ENCODE data around the gene USP24. TPM values are rescaled to one million over a fixed set of nuclear protein-coding genes. Genes with fewer than 3 reads are reported as not detected.
A peak's percentile ranks its signal among the peaks of the same experiment; 100 is the strongest.

The USP24 gene
- total and polyA plus RNA-seq, 7 experiments from 2014 or later, result 4.7 to 91.4 (median 71.7) TPM

DNA sequence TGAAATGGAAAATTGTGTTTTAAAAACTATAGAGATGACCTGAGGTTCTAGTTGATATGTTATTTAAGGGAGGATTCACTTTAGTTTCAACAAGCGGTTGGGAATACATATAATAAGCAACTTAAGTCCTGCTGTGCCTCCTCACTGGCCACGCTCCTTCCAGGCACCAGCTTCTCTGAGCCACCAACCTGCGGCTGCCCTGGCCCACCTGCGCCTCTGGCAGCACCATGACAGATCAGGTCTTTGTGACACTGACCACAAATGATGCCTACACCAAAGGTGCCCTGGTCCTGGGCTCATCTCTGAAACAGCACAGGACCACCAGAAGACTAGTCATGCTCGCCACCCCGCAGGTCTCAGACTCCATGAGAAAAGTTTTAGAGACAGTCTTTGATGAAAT is 7.0 kb upstream of the USP24 start:
- Histone ChIP-seq H3K4me3 (ENCODE audit: low read length) (no peak overlapping the region), H3K9me3 (ENCODE audit: control insufficient read depth in 2 of 3, low read length in 3 of 3) (no peaks in the 10 kb centered on the region), H3K36me3 (ENCODE audit: control insufficient read depth in 2 of 3, insufficient read depth in 3 of 3, low read length in 3 of 3) (no peaks in the 10 kb centered on the region), H3K4me1 (ENCODE audit: control insufficient read depth in 2 of 2, insufficient read depth in 2 of 2, low read length in 2 of 2) (peaks cover 11% of the 10 kb centered on the region in 2 donors), H3K27ac (ENCODE audit: low read depth, low read length) (no peak overlapping the region), H3K27me3 (ENCODE audit: control insufficient read depth in 2 of 2, insufficient read depth in 2 of 2, low read length in 2 of 2) (no peaks in the 10 kb centered on the region)
- peaks cover 0 to under 1% (median 0%) of the 10 kb centered on the region in 11 donors for H3K9me3 Mint-ChIP-seq
- ChIA-PET POLR2A (no interaction called here), CTCF (interaction anchor here (0.8 kb wide), 1 partner anchor 81 kb away, joined by 3 read pairs; no protein-coding TSS in a partner anchor)
- no peak for ATAC-seq
- intact Hi-C loops (cut with micrococcal nuclease), result no loop called here
- peaks cover 0 to 3% (median 0%) of the 10 kb centered on the region in 5 donors for H3K27me3 Mint-ChIP-seq
- H3K36me3 Mint-ChIP-seq, result no peaks in the 10 kb centered on the region
- H3K4me3 Mint-ChIP-seq, result no peak overlapping the region
- DNase-seq, result no peak
- H3K27ac Mint-ChIP-seq, result peak overlapping the region in 2 of 9 donors; percentile 3 to 55
- peaks cover 7 to 26% (median 22%) of the 10 kb centered on the region in 7 donors for H3K4me1 Mint-ChIP-seq

DNA sequence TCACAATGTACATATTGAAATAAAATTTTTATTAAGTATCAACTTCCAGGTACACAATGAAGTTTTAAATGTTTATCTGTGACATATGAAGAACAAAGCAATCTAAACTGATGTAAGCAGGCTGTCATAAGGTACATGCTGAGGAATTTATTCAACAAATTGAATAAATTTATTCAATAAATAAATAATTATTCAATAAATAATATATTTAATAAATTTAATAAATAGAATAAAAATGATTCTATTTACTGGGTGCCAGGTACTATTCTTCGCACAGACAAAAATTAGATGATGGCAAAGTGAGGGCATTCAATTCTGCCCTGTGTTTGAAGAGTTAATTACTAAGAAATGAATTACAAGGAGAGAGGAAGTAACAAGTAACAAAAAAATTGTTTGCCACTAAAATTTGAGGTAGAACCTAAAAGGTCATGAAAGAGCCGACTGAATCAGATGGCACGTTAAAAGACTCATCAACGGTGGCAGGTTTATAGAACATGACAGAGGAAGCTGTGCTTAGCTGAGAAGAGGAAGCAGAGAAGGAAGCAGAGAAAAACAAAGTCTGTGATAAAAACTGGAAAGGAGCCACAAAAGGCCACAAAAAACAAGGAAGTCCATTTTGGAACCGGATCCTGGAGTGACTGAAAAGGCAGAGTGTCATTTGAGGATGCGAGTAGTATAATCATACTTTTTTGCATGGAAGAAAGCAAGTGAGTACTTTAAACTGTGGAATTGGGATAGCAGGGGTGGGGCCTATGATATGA is 2.2 kb upstream of the USP24 start:
- peaks cover 23 to 29% of the 10 kb centered on the region in 2 donors for H3K4me1 ChIP-seq (ENCODE audit: control insufficient read depth in 2 of 2, insufficient read depth in 2 of 2, low read length in 2 of 2)
- Mint-ChIP-seq H3K4me3 (peak overlapping the region; percentile 10 to 93 (median 74)), H3K36me3 (peaks cover 0 to 2% (median 0%) of the 10 kb centered on the region in 5 donors), H3K27ac (peak overlapping the region; percentile 19 to 99 (median 93)), H3K4me1 (peaks cover 36 to 61% (median 48%) of the 10 kb centered on the region in 7 donors), H3K27me3 (no peaks in the 10 kb centered on the region), H3K9me3 (peaks cover 0 to 2% (median 0%) of the 10 kb centered on the region in 11 donors)
- ATAC-seq, result peak; percentile 58
- H3K27me3 ChIP-seq (ENCODE audit: control insufficient read depth in 2 of 2, insufficient read depth in 2 of 2, low read length in 2 of 2), result no peaks in the 10 kb centered on the region
- peaks cover 0 to 5% (median 0%) of the 10 kb centered on the region in 3 experiments for H3K36me3 ChIP-seq (ENCODE audit: control insufficient read depth in 2 of 3, insufficient read depth in 3 of 3, low read length in 3 of 3)
- intact Hi-C loops (cut with micrococcal nuclease), result loop anchor here in 1 of 2 donors (1.0 to 5.0 kb wide), 5 partner anchors 40 to 1995 kb away; partner anchors contain the start of genes CZIB, SSBP3 and TTC4
- ChIA-PET CTCF (interaction anchor here (0.5 kb wide), 1 partner anchor 63 kb away, joined by 3 read pairs; no protein-coding TSS in a partner anchor), POLR2A (interaction anchor here (0.6 to 1.8 kb wide), 8 partner anchors 8 to 68 kb away, joined by 3 to 5 read pairs (median 4); no protein-coding TSS in a partner anchor)
- peak in 7 of 9 donors; percentile 63 to 85 (median 78) for DNase-seq
- no peaks in the 10 kb centered on the region for H3K9me3 ChIP-seq (ENCODE audit: control insufficient read depth in 2 of 3, low read length in 3 of 3)
- no peak overlapping the region for H3K4me3 ChIP-seq (ENCODE audit: low read length)
- H3K27ac ChIP-seq (ENCODE audit: low read depth, low read length), result peak overlapping the region; percentile 93

DNA sequence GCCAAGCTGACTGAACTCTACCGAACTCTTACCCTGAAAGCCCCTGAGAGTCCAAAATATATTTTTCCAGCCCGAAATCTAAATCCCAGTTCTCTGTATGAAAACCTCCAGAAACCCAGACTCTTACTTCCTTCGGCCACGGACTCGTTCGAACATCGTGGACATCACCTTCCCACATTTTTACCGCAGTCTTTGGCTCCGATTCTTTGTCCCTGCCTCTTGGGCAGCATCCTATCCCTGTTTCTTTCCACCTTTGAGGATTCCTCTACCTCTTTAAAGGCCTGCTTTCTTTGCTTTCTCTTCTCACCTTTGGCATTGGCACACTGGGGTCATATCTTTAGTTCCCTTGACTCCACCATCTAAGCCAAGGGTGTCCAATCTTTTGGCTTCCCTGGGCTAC is 932 bp upstream of the USP24 start:
- DNase-seq, result peak in 1 of 9 donors; percentile 21
- CTCF ChIA-PET, result no interaction called here

DNA sequence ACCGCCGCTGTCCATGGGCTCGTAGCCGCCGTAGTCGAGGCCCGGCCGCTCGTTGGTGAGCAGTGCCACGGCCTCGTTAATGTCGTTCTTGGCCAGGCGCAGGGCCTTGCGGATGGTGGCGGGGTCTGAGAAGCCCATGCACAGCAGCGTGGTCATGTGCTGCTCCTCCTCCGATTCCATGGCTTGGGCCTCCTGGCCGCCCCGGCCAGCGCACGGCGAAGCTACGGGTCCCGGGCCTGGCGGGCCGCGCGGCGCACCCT is 300 bp downstream of the USP24 start:
- DNase-seq, result no peak
- peaks cover 44 to 50% of the 10 kb centered on the region in 2 donors for H3K4me1 ChIP-seq (ENCODE audit: control insufficient read depth in 2 of 2, insufficient read depth in 2 of 2, low read length in 2 of 2)
- no peaks in the 10 kb centered on the region for H3K27me3 ChIP-seq (ENCODE audit: control insufficient read depth in 2 of 2, insufficient read depth in 2 of 2, low read length in 2 of 2)
- no peaks in the 10 kb centered on the region for H3K27me3 Mint-ChIP-seq
- peak; percentile 30 for ATAC-seq
- peaks cover 60 to 80% (median 69%) of the 10 kb centered on the region in 7 donors for H3K4me1 Mint-ChIP-seq
- H3K4me3 ChIP-seq (ENCODE audit: low read length), result peak overlapping the region; percentile 66
- intact Hi-C loops (cut with micrococcal nuclease), result loop anchor here (1.0 to 5.0 kb wide), 10 partner anchors 16 to 1993 kb away; partner anchors contain the start of genes CZIB (in 1 of the 2), SSBP3 (in 1 of the 2), TCEANC2 (in 1 of the 2) and TMEM59 (in 1 of the 2)
- peak overlapping the region in 7 of 10 donors; percentile 39 to 96 (median 75) for H3K4me3 Mint-ChIP-seq
- peak overlapping the region; percentile 93 for H3K27ac ChIP-seq (ENCODE audit: low read depth, low read length)
- CTCF ChIA-PET, result interaction anchor here (0.6 kb wide), 1 partner anchor 73 kb away, joined by 3 read pairs; no protein-coding TSS in a partner anchor
- peak overlapping the region in 2 of 9 donors; percentile 93 to 98 for H3K27ac Mint-ChIP-seq
- H3K9me3 Mint-ChIP-seq, result peaks cover 0 to 2% (median 0%) of the 10 kb centered on the region in 11 donors
- no peaks in the 10 kb centered on the region for H3K9me3 ChIP-seq (ENCODE audit: control insufficient read depth in 2 of 3, low read length in 3 of 3)
- POLR2A ChIA-PET, result interaction anchor here (0.8 to 4.4 kb wide), 5 partner anchors 11 to 48 kb away, joined by 3 to 23 read pairs (median 4); no protein-coding TSS in a partner anchor
- H3K36me3 ChIP-seq (ENCODE audit: control insufficient read depth in 2 of 3, insufficient read depth in 3 of 3, low read length in 3 of 3), result peaks cover 0 to 5% (median 0%) of the 10 kb centered on the region in 3 experiments
- H3K36me3 Mint-ChIP-seq, result peaks cover 0 to 4% (median 0%) of the 10 kb centered on the region in 5 donors

More for the DNA sequence above, 932 bp upstream of the USP24 start:
- Histone ChIP-seq H3K27ac (ENCODE audit: low read depth, low read length) (peak overlapping the region; percentile 93), H3K27me3 (ENCODE audit: control insufficient read depth in 2 of 2, insufficient read depth in 2 of 2, low read length in 2 of 2) (no peaks in the 10 kb centered on the region), H3K4me1 (ENCODE audit: control insufficient read depth in 2 of 2, insufficient read depth in 2 of 2, low read length in 2 of 2) (peaks cover 36 to 41% of the 10 kb centered on the region in 2 donors), H3K9me3 (ENCODE audit: control insufficient read depth in 2 of 3, low read length in 3 of 3) (no peaks in the 10 kb centered on the region), H3K36me3 (ENCODE audit: control insufficient read depth in 2 of 3, insufficient read depth in 3 of 3, low read length in 3 of 3) (peaks cover 0 to 5% (median 0%) of the 10 kb centered on the region in 3 experiments), H3K4me3 (ENCODE audit: low read length) (peak overlapping the region; percentile 66)
- peak overlapping the region; percentile 75 to 97 (median 93) for H3K4me3 Mint-ChIP-seq
- no peak for ATAC-seq
- peaks cover 0 to 2% (median 0%) of the 10 kb centered on the region in 5 donors for H3K36me3 Mint-ChIP-seq
- intact Hi-C loops (cut with micrococcal nuclease), result loop anchor here in 1 of 2 donors (5.0 kb wide), 4 partner anchors 41 to 1994 kb away; partner anchors contain the start of genes CZIB, SSBP3 and TTC4
- H3K9me3 Mint-ChIP-seq, result peaks cover 0 to 2% (median 0%) of the 10 kb centered on the region in 11 donors
- no peaks in the 10 kb centered on the region for H3K27me3 Mint-ChIP-seq
- peaks cover 50 to 74% (median 62%) of the 10 kb centered on the region in 7 donors for H3K4me1 Mint-ChIP-seq
- H3K27ac Mint-ChIP-seq, result peak overlapping the region; percentile 93 to 99 (median 98)
- POLR2A ChIA-PET, result interaction anchor here (1.1 to 4.4 kb wide), 5 partner anchors 12 to 64 kb away, joined by 3 to 23 read pairs (median 4); no protein-coding TSS in a partner anchor

DNA sequence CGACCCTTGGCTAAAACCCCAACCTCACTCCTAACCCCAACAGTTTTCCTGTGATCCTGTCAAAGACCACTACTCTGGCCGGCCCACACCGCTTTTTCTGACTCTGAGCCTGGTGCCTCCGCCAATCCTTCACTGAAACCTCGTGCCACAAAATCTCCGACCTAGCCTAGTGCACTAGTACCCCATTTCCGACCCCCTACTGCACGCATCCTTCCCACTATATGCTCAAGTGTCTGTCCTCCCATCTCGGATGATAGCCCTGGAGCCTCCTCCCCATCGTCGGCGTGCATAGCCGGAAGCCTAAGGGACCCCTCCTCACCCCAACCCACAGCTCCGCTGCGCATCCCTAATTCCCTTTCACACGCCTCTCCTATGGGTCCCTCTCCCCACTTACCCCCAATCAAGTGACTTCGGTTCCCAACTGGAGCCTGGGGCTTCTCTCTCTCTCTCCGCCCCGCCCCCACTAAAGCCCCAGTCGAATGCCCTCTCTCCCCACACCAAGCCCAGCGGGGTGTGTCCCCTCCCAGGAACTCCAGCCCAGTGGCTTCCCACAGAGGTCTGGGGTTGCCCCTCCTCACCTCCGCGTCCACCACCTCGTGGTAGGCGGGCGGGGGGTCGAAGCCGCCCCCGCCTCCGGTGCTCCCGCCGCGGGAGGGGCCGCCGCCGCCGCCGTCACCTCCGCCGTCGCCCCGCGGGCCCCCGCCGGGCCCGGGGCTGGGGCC is 791 bp downstream of the USP24 start:
- Histone ChIP-seq H3K36me3 (ENCODE audit: control insufficient read depth in 2 of 3, insufficient read depth in 3 of 3, low read length in 3 of 3) (peaks cover 0 to 5% (median 0%) of the 10 kb centered on the region in 3 experiments), H3K27ac (ENCODE audit: low read depth, low read length) (peak overlapping the region; percentile 93), H3K4me1 (ENCODE audit: control insufficient read depth in 2 of 2, insufficient read depth in 2 of 2, low read length in 2 of 2) (peaks cover 48 to 50% of the 10 kb centered on the region in 2 donors), H3K27me3 (ENCODE audit: control insufficient read depth in 2 of 2, insufficient read depth in 2 of 2, low read length in 2 of 2) (no peaks in the 10 kb centered on the region), H3K9me3 (ENCODE audit: control insufficient read depth in 2 of 3, low read length in 3 of 3) (no peaks in the 10 kb centered on the region), H3K4me3 (ENCODE audit: low read length) (peak overlapping the region; percentile 66)
- peaks cover 0 to 4% (median 0%) of the 10 kb centered on the region in 5 donors for H3K36me3 Mint-ChIP-seq
- POLR2A ChIA-PET, result interaction anchor here (0.8 to 4.4 kb wide), 5 partner anchors 10 to 48 kb away, joined by 3 to 23 read pairs (median 4); no protein-coding TSS in a partner anchor
- no peaks in the 10 kb centered on the region for H3K27me3 Mint-ChIP-seq
- H3K4me1 Mint-ChIP-seq, result peaks cover 64 to 84% (median 74%) of the 10 kb centered on the region in 7 donors
- DNase-seq (peak in 6 of 9 donors; percentile 9 to 62 (median 26)), ATAC-seq (no peak)
- H3K27ac Mint-ChIP-seq, result peak overlapping the region; percentile 85 to 98 (median 92)
- H3K9me3 Mint-ChIP-seq, result peaks cover 0 to 2% (median 0%) of the 10 kb centered on the region in 11 donors
- intact Hi-C loops (cut with micrococcal nuclease), result loop anchor here (2.0 to 5.0 kb wide), 5 partner anchors 16 to 1162 kb away; partner anchors contain the start of genes TCEANC2 (in 1 of the 2) and TMEM59 (in 1 of the 2)
- H3K4me3 Mint-ChIP-seq, result peak overlapping the region; percentile 75 to 96 (median 94)
- CTCF ChIA-PET, result interaction anchor here (0.6 to 1.0 kb wide), 2 partner anchors 9 to 72 kb away, joined by 3 to 4 read pairs; no protein-coding TSS in a partner anchor

All from naive thymus-derived CD4-positive, alpha-beta T cell (primary cell).